ENCODE results near the gene SUGP1.
A peak's percentile ranks its signal among the peaks of the same experiment; 100 is the strongest.

The SUGP1 gene

GRCh38 chr19:19294914-19295313 is 25.4 kb downstream of the SUGP1 start:
- DNase-seq: no peak

- DNase-seq: no peak
Observed at GRCh38 chr19:19292607-19293006, 27.7 kb downstream of the SUGP1 start.

GRCh38 chr19:19285686-19286085 is 34.6 kb downstream of the SUGP1 start:
- no peak for DNase-seq

- DNase-seq: no peak
Observed at GRCh38 chr19:19280561-19280960, 39.7 kb downstream of the SUGP1 start.

- DNase-seq: no peak
Observed at GRCh38 chr19:19279853-19280252, 40.5 kb downstream of the SUGP1 start.

GRCh38 chr19:19279062-19279612 is 41.2 kb downstream of the SUGP1 start:
- no peak for DNase-seq

- peak; percentile 74 for DNase-seq
Observed at GRCh38 chr19:19278315-19278714, 42.0 kb downstream of the SUGP1 start.

GRCh38 chr19:19276851-19277250 is 43.5 kb downstream of the SUGP1 start:
- DNase-seq: no peak

GRCh38 chr19:19276386-19276785 is 43.9 kb downstream of the SUGP1 start:
- no peak for DNase-seq

GRCh38 chr19:19274716-19275565 is 45.4 kb downstream of the SUGP1 start:
- no peak for DNase-seq

- DNase-seq: no peak
Observed at GRCh38 chr19:19274146-19274545, 46.2 kb downstream of the SUGP1 start.

- no peak for DNase-seq
Observed at GRCh38 chr19:19271828-19272599, 48.3 kb downstream of the SUGP1 start.

- DNase-seq: no peak
Observed at GRCh38 chr19:19270749-19271571, 49.3 kb downstream of the SUGP1 start.

- no peak for DNase-seq
Observed at GRCh38 chr19:19269952-19270694, 50.2 kb downstream of the SUGP1 start.

- DNase-seq: no peak
Observed at GRCh38 chr19:19268453-19269385, 51.6 kb downstream of the SUGP1 start.

GRCh38 chr19:19267305-19267704 is 53.0 kb downstream of the SUGP1 start:
- no peak for DNase-seq

- no peak for DNase-seq
Observed at GRCh38 chr19:19263886-19264487, 56.3 kb downstream of the SUGP1 start.

- DNase-seq: no peak
Observed at GRCh38 chr19:19262190-19263057, 57.9 kb downstream of the SUGP1 start.

GRCh38 chr19:19261350-19262189 is 58.7 kb downstream of the SUGP1 start:
- DNase-seq: no peak

Measured in NCI-H510A (cell line).